ENCODE measurements around the gene FGD6.

DNA sequence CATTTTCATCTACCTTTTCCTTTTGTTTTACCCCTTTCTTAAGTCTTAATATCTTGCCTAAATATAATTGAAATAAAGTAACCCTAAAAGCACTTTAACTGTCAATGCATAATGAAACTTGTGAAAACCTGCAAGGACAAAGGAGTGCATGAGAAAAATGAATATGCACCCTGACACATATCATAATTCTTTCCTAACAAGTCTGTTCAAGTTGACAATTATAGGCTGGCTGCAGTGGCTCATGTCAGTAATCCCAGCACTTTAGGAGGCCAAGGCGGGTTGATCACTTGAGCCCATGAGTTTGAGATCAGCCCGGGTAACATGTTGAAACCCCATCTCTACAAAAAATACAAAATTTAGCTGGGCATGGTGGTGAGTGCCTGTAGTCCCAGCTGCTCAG, 65.4 kb downstream of the FGD6 start:
- TF ChIP-seq EZH2 (IDR thresholded peaks at IDR 0.05; ENCODE audit: insufficient read depth, poor library complexity, severe bottlenecking) (no peak), EZH2phosphoT487 (IDR thresholded peaks at IDR 0.05; ENCODE audit: insufficient read depth, low read depth) (no peak)
